OCI-LY7 (cell line): ENCODE measurements around the gene GNAQ.

Source experiments
- EZH2phosphoT487 ChIP-seq: fragments of 200-600 bp; sonication (generic); IDR thresholded peaks from 2 replicates; pipeline ENCODE4 v1.6.1; 2018; ENCODE audit warnings: low read depth, borderline replicate concordance, mild to moderate bottlenecking, mixed run types, antibody characterized with exemption, low read length, moderate library complexity, mixed read lengths
- TF ChIP-seq, protein P1 (sequence below): fragments of 200-600 bp; sonication (generic); conservative IDR thresholded peaks from 2 replicates; pipeline ENCODE4 v1.5.1; 2014; ENCODE audit warnings: mild to moderate bottlenecking, antibody characterized with exemption, low read length, moderate library complexity, mixed read lengths

DNA sequence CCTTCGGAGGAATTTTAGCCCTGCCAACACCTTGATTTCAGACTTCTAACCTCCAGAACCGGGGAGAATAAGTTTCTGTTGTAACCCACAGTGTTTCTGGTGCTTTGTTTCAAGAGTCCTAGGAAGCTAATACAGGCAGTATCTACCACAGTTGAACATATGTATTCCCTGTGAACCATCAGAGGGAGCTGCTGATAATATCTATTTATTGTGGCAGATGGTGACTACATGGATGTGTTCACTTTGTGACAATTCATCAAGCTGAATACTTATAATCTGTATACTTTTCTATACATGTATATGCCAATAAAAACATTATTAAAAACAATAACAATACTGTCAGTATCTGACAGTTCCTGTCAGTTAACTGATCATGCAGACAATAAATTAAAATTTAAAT is 246.3 kb downstream of the GNAQ start:
- TF ChIP-seq, protein P1, sequence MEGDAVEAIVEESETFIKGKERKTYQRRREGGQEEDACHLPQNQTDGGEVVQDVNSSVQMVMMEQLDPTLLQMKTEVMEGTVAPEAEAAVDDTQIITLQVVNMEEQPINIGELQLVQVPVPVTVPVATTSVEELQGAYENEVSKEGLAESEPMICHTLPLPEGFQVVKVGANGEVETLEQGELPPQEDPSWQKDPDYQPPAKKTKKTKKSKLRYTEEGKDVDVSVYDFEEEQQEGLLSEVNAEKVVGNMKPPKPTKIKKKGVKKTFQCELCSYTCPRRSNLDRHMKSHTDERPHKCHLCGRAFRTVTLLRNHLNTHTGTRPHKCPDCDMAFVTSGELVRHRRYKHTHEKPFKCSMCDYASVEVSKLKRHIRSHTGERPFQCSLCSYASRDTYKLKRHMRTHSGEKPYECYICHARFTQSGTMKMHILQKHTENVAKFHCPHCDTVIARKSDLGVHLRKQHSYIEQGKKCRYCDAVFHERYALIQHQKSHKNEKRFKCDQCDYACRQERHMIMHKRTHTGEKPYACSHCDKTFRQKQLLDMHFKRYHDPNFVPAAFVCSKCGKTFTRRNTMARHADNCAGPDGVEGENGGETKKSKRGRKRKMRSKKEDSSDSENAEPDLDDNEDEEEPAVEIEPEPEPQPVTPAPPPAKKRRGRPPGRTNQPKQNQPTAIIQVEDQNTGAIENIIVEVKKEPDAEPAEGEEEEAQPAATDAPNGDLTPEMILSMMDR, result no peak
- TF ChIP-seq EZH2phosphoT487, result no peak
